Hippocampal formation (tissue), 2 donors: ENCODE results near the gene PPARD.

Source experiments
- DNase-seq, 2 donors: peaks; one replicate each; lab custom pipeline; 2025; lab: John Stamatoyannopoulos, UW

The PPARD gene

DNA sequence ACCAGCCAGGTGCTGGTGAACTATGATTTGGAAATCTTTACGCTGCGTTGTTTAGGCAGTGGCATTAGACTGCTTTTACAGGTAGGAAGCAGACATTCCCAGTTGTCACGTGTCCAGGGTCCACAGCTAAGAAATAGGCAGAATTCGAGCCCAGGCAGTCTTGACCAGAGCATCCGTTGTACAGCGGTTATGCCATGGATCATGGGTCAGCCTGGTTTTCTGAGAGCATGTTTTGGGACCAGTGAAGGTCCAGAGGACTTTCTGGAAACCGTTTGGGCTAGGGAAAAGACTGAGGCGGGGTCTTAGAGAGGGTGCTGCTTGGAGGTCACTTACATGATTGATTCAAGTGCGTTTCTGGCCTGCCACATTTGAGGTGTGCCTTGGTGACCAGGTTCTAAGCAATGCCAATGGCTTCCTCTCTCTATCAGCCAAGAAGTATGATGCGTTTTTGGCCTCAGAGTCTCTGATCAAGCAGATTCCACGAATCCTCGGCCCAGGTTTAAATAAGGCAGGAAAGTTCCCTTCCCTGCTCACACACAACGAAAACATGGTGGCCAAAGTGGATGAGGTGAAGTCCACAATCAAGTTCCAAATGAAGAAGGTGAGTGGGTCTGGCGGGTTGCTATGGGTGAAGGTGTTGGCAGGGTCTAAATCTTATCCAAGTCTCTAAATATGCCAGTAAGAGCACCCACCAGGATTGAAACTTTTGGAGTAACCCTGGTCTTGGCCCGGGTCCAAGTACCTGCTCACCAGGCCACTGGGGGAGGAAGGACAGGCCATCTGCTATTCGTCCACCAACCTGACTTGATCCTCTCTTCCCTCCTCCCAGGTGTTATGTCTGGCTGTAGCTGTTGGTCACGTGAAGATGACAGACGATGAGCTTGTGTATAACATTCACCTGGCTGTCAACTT, 127.6 kb downstream of the PPARD start:
- DNase-seq: no peak

DNA sequence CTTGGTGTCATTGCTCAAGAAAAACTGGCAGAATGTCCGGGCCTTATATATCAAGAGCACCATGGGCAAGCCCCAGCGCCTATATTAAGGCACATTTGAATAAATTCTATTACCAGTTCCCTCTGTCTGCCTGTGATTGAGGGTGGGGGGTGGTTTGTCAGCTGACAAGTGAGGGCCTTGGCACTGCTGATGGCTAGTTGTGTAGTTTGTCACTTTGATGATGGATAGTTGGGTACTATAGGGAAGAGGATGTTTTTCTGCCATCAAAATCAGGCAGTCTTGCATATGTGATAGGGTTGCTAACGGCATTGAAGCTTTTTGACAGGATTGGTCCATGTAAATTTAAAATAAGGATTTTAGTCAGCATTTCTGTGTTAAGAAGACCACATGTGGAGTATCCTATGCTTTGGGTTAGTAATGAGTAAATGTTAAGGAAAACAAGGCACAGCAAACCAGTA, 128.3 kb downstream of the PPARD start:
- no peak for DNase-seq

DNA sequence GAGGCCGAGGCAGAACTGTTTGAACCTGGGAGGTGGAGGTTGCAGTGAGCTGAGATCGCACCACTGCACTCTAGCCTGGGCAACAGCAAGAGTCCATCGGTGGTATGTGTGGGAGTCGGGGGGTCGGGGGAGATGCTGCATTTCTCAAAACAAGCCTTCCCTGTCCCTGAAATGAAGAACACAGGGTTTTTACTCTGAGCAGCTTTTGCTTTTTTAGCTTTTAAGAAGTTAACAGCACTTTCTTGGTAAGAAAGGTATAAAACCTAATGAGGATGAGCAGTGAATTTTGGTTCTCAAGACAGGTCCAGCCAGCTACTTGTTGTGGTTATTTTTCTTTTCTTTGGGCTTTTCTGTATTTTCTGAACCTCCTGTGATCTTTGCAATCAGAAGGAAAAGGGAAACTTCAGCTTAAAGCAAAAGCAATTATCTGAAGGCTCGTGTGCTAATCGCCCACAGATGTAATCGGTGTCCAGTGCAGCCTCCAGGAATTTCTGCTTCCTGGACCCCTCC, 129.5 kb downstream of the PPARD start:
- DNase-seq: no peak

DNA sequence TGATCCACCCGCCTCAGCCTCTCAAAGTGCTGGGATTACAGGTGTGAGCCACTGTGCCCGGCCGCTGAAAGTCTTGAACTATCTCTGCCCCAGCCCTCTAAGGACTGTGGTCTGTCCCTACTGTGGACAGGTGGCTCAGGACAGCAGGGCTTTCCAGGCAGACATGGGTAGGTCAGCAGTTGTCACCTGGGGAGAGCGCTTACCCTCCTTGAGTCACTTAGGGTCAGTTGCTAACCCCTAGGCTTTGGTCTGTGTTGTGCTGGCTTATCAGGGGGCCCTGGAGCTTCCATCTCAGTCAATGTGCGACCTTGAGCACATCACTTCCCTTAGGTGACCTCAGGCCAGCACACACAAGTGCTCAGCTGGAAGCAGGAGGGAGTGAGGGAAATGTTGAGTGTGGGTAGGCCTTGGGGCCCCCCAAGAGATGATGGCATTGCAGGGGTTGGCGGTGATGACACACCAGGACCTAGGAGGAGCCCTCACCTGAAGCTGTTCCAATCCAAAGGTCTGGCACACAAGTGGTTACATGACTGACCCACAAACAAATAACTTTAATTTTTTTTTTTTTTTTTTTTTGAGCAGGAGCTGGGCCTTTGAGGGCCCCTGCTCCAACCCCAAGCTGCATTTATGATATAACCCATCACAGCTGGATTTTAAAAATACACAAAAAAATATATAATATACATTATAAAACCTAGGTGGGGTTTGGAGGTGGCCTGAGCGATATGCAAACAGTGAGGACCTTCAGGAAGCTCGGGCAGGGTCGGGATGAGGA, 130.9 kb downstream of the PPARD start:
- no peak for DNase-seq

DNA sequence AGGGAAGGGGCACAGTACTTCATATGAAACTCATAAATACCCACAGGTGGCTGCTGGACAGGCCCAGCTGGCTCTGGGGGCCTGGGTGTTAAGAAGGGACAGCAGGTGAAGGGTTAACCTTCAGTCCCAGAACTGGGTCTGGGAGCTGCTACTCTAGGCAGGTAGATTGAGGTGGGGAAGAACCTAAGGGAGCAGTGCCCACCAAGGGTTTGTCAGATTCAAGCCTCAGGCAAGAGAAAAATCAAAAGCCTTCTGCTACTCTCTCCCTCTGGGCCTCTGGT, 131.4 kb downstream of the PPARD start:
- no peak for DNase-seq

DNA sequence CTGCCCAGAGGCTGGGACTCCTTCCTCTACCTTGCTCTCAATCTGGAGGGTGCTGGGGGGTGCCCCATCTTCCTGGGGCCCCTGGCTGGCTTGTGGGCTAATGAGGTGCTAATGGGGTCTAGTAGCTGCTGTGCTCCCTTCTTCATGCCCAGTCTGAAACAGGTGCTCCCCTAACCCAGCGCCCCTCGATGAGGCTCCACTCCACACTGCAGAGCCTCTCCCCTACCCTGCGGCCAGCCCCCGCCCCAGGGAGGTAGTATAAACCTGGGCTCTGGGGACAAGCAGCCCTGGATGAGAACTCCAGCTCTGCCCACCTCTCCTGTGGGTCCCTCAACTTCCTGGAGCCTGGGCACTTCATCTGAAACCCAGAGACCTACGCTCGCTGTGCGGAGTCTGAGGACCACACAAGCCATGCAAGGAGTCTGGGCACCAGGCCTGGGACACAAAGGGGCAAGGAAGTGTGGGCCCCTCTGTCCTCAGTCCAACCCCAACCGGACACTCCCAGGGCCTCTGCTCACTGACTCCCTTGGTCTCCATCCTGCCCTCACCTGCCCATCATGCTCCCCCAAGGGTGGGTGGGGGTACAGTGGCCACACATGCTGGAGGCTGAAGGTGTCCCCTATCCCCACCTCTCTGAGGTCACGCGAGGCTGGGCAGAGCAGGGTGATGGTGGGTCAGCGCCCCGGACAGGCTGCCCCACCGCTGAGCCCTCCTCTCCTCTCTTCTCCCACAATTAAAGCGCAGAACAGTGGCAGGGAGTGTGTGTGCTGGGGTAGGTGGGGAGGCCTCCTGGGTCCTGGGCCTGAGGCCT, 132.0 kb downstream of the PPARD start:
- no peak for DNase-seq

DNA sequence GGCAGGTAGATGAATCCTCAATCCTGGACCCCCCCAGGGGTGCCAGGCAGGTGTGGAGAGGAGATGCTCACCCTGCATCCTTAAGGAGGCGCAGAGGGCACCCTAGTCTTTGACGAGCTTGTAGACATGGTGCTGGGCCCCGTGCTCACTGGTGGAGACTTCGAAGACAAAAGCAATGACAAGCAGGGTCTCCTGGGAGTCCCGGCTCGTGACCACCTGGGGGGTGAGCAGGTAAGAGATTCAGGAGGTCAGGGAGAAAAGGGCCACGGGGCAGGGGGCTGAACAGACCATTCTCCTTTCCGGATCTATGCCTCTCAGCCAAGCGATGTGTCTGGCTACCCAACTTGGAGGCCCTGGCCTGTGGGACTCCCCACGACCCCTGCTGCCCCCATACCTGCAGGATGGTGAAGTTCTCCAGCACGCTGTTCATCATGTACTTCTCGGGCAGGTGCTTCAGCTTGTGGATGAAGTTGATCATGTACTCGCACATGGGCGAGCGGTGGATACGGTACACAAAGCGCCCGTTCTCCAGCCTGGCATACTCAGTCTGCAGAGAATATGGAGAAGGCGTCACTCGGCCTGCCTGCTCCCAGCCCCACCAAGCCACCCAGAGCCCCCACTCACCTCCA, 132.7 kb downstream of the PPARD start:
- no peak for DNase-seq

DNA sequence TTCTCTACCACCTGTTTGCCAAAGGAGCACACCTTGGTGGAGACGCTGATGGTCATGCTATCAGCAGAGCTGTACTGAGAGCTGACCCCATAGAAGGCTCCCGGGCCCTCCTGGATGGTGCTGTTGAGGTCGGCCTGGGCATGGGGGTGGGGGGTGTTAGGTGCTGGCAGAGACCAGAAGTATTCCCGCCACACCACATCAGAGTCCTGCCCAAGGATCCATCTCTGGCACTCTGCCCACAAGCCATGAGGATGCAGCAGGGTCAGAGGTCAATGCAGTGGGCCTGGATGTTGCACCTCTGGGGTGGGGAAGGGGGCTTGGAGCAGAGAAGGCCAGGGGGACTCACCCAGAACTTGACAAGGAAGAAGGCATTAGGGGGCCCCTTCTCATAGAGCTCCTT, 133.2 kb downstream of the PPARD start:
- DNase-seq: no peak

DNA sequence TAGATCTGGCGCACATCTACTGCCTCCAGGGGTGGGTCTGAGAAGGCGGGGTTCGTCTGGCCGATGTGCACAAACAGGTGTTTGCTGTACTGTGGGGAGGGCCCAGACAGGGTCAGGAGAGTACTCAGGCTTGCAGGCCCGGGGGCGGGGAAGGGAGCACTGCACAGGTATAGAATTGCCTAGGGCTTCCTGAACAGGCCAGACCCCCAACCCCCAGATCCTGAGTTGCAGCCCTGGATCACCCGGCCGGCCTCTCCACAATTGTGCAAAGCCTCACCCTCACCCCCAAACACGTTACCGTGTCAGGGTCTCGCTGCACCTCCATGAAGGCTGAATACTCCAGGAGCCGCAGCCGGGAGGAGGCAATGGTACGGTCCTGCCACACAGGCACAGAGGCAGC, 133.6 kb downstream of the PPARD start:
- DNase-seq: no peak

DNA sequence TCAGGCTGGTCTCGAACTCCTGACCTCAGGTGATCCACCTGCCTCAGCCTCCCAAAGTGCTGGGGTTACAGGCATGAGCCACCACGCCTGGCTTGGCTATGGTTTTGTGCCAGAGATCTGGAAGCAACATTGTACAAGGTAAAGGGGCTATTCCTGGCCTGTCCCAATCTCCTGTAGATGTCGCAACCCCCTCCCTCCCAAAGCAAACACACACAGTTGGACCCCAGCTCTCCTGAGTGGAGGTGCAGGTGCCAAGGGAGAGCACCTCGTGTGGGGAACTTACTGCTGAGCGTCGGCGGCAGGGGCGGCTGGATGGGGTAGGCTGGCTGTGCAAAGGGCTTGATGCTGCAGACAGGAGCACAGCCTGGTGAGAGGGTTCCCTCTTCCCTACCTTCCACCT, 134.7 kb downstream of the PPARD start:
- DNase-seq: no peak
